Measurements from ENCODE around the gene EVA1A. TPM values are rescaled to one million over a fixed set of nuclear protein-coding genes. Genes with fewer than 3 reads are reported as not detected.

The EVA1A gene
- total and polyA plus RNA-seq, 2 of the 8 experiments (the other 6 are each of a cell fraction or from before 2014, with no cell fraction given) = 2.4 to 4.3 TPM

- H2BK5ac ChIP-seq (ENCODE audit: low read depth, low read length) = no peak overlapping the region
- no peaks in the 10 kb centered on the region for H3K79me2 ChIP-seq (ENCODE audit: control insufficient read depth in 1 of 2, insufficient read depth in 2 of 2, low read length in 2 of 2)
- ChIA-PET POLR2A (ENCODE audit: partially characterized antibody) (no interaction called here), CTCF (ENCODE audit: partially characterized antibody) (interaction anchor here (0.9 to 1.6 kb wide), 3 partner anchors 39 to 42 kb away, joined by 3 read pairs; no protein-coding TSS in a partner anchor)
- H2BK12ac ChIP-seq (ENCODE audit: low read depth, low read length) = no peak overlapping the region
- H3K79me1 ChIP-seq (ENCODE audit: low read depth, low read length) = no peaks in the 10 kb centered on the region
- H2BK20ac ChIP-seq (ENCODE audit: low read length) = no peak overlapping the region
- no peak overlapping the region for H2BK120ac ChIP-seq (replicated peaks; ENCODE audit: low read depth, low read length)
- H2AK5ac ChIP-seq (ENCODE audit: low read depth, low read length) = no peak overlapping the region
- TF ChIP-seq SRF (IDR thresholded peaks at IDR 0.05; ENCODE audit: low read depth, low read length) = no peak
- TF ChIP-seq RXRA (IDR thresholded peaks at IDR 0.05; ENCODE audit: insufficient read depth, low read depth, low read length) = no peak
- no peak for TF ChIP-seq SP4 (IDR thresholded peaks at IDR 0.05; ENCODE audit: low read length)
- no peak for TF ChIP-seq RBBP5 (IDR thresholded peaks at IDR 0.05; ENCODE audit: borderline replicate concordance, low read depth, low read length)
- no peak for TF ChIP-seq EZH2 (IDR thresholded peaks at IDR 0.05; ENCODE audit: low read depth, low read length, severe bottlenecking)
- no peak for TF ChIP-seq RAD21 (IDR thresholded peaks at IDR 0.05 in 1 of 2, conservative IDR thresholded peaks at IDR 0.05 in 1 of 2; ENCODE audit: low read depth in 2 of 2, low read length in 2 of 2)
- no peak for TF ChIP-seq CHD2 (IDR thresholded peaks at IDR 0.05; ENCODE audit: low read length)
- TF ChIP-seq SIN3A (conservative IDR thresholded peaks at IDR 0.05 in 1 of 2, IDR thresholded peaks at IDR 0.05 in 1 of 2; ENCODE audit: low read depth in 1 of 2, low read length in 2 of 2) = no peak
- TF ChIP-seq CREB1 (IDR thresholded peaks at IDR 0.05) = no peak
- FAIRE-seq = no peak
- DNase-seq (ENCODE audit: low read depth in 1 of 2, low spot score in 2 of 2) = no peak
- H3K56ac ChIP-seq (replicated peaks; ENCODE audit: insufficient read length, low read depth, low read length) = no peak overlapping the region
- H3K4me3 ChIP-seq (ENCODE audit: extremely low read depth in 1 of 4, insufficient read depth in 2 of 4, low read depth in 3 of 4, low read length in 4 of 4) = no peak overlapping the region
- H4K5ac ChIP-seq (ENCODE audit: insufficient read length, low read depth, low read length) = no peak overlapping the region
- H3K23me2 ChIP-seq (ENCODE audit: low read depth, low read length) = no peaks in the 10 kb centered on the region; the same call in 1 of the 2 replicates
- H2AFZ ChIP-seq (ENCODE audit: low read length) = no peak overlapping the region
- H3K36me3 ChIP-seq (ENCODE audit: control insufficient read depth in 2 of 4, insufficient read depth in 4 of 4, low read length in 3 of 4) = no peaks in the 10 kb centered on the region
- no peak overlapping the region for H3K9ac ChIP-seq (replicated peaks in 1 of 4; ENCODE audit: extremely low read depth in 1 of 4, low read depth in 3 of 4, low read length in 3 of 4)
- H3K4ac ChIP-seq (replicated peaks; ENCODE audit: insufficient read length, low read depth, low read length) = no peak overlapping the region
- no peaks in the 10 kb centered on the region for H3K9me3 ChIP-seq (ENCODE audit: insufficient read depth in 2 of 2, low read depth in 1 of 2, low read length in 1 of 2)
- no peaks in the 10 kb centered on the region for H3K27me3 ChIP-seq (replicated peaks in 1 of 4; ENCODE audit: control insufficient read depth in 3 of 4, extremely low read depth in 1 of 4, insufficient read depth in 3 of 4, low read length in 3 of 4)
- H2BK15ac ChIP-seq (ENCODE audit: low read length) = no peak overlapping the region
- H4K8ac ChIP-seq (ENCODE audit: extremely low read depth, insufficient read depth, low read length) = no peak overlapping the region
- H3K14ac ChIP-seq (ENCODE audit: insufficient read length) = no peak overlapping the region
- H3K23ac ChIP-seq (ENCODE audit: insufficient read length) = no peak overlapping the region
- no peaks in the 10 kb centered on the region for H4K20me1 ChIP-seq (replicated peaks in 1 of 2; ENCODE audit: control insufficient read depth in 1 of 2, insufficient read depth in 2 of 2, low read length in 2 of 2)
- H3K27ac ChIP-seq (ENCODE audit: low read depth, low read length) = no peak overlapping the region
- no peak overlapping the region for H3K18ac ChIP-seq (ENCODE audit: extremely low read depth, low read length)
- no peaks in the 10 kb centered on the region for H3K4me1 ChIP-seq (replicated peaks in 1 of 4; ENCODE audit: control insufficient read depth in 3 of 4, insufficient read depth in 4 of 4, low read length in 3 of 4)
- no peak overlapping the region for H4K91ac ChIP-seq (replicated peaks; ENCODE audit: insufficient read length, low read length)
- no peak overlapping the region for H3K4me2 ChIP-seq (ENCODE audit: insufficient read depth in 1 of 2, low read depth in 2 of 2, low read length in 2 of 2)
These were observed 40.9 kb downstream of the EVA1A start for GRCh38 chr2:75519843-75520242.

All from H1 (cell line).